Measurements from ENCODE around the gene FGF6.

DNA sequence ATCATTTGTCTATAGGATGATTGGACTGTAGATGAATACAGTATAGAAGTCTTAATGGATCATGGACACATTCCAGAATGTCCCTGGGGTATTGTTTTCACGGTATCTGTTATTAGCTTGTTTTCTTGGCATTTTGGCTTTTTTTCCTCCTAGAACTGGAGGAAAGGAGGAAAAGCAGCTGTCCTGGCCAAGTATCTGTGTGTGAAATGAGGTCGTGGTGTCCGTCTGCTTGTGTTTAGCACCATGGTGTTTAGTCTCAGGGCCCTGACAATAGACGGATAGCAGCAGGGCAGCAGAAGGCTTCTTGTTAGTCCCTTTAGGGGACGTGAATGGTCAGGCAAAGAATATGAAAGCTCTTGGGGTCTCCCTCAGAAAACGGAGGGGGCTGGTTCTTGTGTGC is 21.2 kb downstream of the FGF6 start:
- no peak for TF ChIP-seq POLR2A (IDR thresholded peaks at IDR 0.05; ENCODE audit: low read depth, low read length)
- TF ChIP-seq ETV6 (conservative IDR thresholded peaks at IDR 0.05 in 1 of 2, IDR thresholded peaks at IDR 0.05 in 1 of 2; ENCODE audit: borderline replicate concordance in 1 of 2, low read depth in 1 of 2): no peak
- TF ChIP-seq POLR2AphosphoS5 (IDR thresholded peaks at IDR 0.05; ENCODE audit: low read length): no peak
- TF ChIP-seq, protein P1, sequence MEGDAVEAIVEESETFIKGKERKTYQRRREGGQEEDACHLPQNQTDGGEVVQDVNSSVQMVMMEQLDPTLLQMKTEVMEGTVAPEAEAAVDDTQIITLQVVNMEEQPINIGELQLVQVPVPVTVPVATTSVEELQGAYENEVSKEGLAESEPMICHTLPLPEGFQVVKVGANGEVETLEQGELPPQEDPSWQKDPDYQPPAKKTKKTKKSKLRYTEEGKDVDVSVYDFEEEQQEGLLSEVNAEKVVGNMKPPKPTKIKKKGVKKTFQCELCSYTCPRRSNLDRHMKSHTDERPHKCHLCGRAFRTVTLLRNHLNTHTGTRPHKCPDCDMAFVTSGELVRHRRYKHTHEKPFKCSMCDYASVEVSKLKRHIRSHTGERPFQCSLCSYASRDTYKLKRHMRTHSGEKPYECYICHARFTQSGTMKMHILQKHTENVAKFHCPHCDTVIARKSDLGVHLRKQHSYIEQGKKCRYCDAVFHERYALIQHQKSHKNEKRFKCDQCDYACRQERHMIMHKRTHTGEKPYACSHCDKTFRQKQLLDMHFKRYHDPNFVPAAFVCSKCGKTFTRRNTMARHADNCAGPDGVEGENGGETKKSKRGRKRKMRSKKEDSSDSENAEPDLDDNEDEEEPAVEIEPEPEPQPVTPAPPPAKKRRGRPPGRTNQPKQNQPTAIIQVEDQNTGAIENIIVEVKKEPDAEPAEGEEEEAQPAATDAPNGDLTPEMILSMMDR (IDR thresholded peaks at IDR 0.05 in 2 of 3, conservative IDR thresholded peaks at IDR 0.05 in 1 of 3; ENCODE audit: control insufficient read depth in 2 of 3, extremely low read depth in 1 of 3, insufficient read depth in 1 of 3, low read depth in 3 of 3, low read length in 3 of 3): no peak
- TF ChIP-seq SP1 (IDR thresholded peaks at IDR 0.05; ENCODE audit: low read depth, low read length): no peak
- no peak for TF ChIP-seq RFX5 (IDR thresholded peaks at IDR 0.05; ENCODE audit: low read depth, low read length)
- TF ChIP-seq SUZ12 (IDR thresholded peaks at IDR 0.05; ENCODE audit: unreplicated experiment): no peak
- no peak for TF ChIP-seq NR2C2 (IDR thresholded peaks at IDR 0.05; ENCODE audit: borderline replicate concordance, control insufficient read depth, insufficient read length, low read depth)
- TF ChIP-seq, protein P2, sequence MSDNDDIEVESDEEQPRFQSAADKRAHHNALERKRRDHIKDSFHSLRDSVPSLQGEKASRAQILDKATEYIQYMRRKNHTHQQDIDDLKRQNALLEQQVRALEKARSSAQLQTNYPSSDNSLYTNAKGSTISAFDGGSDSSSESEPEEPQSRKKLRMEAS (IDR thresholded peaks at IDR 0.05; ENCODE audit: low read depth, low read length): no peak
- no peak for TF ChIP-seq SREBF2 (IDR thresholded peaks at IDR 0.05; ENCODE audit: low read length)

Data from GM12878 (cell line).